SHP77 treated with DMSO at 0.1 percent for 48 hours (cell line): Measurements from ENCODE around the gene GATB.
A peak's percentile ranks its signal among the peaks of the same experiment; 100 is the strongest.

Experiments
- DNase-seq: peaks from one replicate; lab custom pipeline; 2025; lab: John Stamatoyannopoulos, UW

GATB gene, protein sequence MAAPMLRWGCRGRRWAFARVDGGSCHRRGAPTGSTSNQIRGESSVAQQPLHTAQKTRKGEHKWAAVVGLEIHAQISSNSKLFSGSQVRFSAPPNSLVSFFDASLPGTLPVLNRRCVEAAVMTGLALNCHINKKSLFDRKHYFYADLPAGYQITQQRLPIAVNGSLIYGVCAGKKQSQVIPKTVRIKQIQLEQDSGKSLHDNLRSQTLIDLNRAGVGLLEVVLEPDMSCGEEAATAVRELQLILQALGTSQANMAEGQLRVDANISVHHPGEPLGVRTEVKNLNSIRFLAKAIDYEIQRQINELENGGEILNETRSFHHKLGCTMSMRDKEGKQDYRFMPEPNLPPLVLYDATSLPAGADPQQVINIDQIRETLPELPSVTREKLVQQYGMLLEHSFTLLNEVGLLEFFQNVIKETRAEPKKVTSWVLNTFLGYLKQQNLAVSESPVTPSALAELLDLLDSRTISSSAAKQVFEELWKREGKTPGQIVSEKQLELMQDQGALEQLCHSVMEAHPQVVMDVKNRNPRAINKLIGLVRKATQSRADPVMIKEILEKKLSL

DNA sequence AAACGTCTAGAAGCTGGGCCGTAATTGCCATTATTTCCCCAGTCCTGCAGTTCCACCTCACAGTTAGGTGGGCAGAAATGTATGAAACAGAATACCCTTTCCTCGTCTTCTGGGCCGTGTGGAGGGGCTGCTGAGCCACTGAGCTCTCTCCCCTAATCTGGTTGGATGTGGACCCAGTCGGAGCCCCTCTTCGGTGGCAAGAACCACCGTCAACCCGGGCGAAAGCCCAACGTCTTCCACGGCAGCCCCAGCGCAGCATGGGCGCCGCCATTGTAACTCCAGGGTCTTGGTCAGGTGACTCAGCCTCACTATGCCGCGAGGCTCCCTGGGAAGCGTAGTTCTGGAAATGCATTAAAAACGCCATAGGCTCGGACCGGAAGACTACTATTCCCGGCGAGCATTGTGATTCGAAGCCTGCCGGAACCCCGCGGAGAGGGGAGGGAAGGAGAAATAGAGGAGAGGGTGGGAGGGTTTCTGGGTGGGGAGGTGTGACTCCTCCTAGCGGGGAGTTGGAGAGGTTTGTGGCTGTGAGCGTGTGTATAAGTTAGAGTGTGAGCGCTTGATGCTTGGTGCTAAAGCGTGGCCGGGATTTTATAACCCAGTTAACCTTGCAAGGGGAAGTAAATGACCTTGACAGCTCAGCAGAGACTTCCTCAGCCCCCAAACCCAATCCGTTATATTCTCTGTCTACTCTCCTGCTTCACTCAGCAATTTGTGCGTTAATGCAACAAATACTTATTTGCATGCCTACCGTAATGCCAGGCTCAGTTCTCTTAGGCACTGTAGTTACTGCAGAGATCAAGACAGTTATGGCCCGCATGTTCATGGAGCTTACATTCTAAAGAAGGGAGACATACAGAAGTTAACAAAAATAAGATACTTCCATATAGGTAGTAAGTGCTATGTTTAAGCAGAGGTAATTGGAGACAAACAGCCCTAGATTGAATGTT, at the start of gene GATB:
GATB (minus strand) TSS at position 296 of the 950 bp plus-strand sequence; CDS start at position 271, 25 bp downstream.
- peak; percentile 65 for DNase-seq

DNA sequence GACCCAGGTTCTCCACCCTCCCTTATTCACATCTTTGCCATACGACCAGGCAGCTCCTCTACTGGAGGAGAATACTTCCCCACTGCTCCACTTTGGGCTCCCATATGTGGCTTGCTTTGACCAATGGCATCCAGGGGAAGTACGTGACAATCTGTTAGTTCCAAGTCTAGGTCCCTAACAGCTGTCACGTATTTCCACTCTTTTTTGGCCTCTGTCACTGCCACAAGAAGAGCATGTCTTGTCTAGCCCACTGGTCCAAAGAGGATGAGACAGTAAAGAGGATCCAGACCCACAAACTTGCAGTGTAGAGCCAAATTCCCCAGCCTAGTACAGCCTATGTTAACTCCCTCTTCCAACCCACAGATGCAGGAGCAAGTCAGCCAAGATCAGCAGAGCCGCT, 49.7 kb upstream of the GATB start:
- DNase-seq: no peak

DNA sequence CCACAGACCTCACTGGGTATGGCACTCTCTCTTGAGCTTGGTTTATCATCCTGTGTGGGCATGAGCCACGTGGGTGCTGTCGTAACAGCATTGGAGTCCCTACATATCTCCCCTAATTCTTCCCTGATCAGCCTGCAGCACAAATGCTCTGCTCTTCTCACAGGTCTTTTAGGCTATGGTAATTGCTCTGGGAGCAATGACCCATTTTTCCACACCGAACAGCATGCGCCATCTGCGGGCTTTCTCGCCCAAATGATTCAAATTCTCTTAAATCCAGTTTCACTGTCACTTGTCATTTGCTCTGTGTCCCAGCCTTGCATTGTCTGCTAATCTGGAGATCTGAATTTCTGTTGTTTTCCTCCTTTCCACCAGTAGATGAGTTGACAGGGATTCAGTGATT, 48.9 kb upstream of the GATB start:
- DNase-seq: no peak

DNA sequence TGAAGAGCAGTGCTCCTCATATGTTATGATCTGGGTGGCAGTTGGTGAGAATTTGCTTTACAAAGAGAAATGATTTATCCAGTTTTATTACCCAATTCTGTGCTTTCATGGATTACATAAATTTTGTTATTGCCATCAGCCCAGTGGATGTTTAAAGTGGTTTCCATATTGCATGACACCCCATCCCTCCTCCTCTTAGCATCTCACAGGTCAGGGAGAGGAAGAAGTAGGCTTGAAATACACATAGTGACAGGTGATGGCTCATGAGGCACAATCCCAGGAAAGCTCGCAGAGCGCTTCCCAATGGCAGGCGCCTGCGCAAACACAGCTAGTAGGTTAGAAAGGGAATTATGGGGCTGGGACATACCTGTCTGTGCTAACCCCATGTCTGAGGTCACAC, 47.7 kb upstream of the GATB start:
- no peak for DNase-seq

DNA sequence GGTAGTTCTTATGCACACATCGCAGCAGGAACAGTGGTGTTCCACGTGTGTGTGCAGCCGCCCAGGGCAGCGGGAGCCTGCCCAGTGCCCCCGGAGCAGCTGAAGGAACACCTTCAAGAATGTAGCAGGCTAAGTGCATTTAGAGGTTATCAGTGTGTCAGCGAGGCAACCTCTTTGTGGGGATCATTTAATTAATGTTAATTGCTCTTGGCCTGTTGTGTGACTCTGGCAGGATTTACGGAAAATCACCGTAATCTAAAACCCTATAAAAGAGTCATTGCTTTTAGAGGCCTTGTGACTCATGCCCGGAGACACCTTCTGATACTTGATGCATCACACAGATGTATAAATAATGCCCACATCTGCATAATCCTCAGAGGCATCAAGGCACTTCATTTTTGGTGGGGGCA, 47.3 kb upstream of the GATB start:
- DNase-seq: no peak

DNA sequence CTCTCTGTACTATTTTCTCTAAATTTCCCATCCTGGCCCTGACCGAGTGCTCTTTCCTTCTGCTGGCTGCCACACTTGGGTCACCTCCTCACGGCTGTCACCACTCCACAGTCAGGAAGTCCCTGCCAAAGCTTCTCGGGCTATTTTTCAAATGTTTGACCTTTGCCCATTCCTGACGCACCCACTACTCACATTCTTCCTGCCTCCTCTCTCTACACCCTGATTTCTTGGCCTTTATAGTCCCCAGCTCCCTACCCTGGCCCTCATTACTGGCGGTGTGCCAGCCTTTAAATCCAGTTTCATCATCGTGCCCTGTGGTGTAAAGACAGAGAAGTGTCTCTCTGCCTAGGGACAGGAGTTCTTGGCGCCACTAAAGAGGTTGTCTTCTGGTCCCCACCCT, 46.4 kb upstream of the GATB start:
- no peak for DNase-seq

DNA sequence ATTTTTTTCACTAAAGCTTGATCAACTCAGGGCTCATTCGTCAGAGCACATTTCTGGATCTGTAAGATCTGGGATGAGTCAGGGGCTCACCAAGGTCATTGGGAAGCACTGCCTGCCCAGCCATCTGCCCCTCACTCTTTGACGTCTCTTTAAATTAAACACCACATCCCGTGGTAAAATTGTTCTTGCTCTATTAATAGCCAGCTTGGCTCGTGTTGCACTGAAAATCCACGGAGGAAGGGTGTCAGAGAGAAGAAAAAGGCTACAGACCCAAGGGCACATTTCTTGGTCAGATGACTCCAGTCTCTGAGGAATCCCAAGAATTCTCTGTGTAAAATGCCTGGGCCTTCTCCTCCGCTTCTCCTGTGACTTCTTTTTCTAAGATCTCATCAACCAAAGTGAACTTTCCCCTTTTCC, 45.7 kb upstream of the GATB start:
- DNase-seq: no peak

DNA sequence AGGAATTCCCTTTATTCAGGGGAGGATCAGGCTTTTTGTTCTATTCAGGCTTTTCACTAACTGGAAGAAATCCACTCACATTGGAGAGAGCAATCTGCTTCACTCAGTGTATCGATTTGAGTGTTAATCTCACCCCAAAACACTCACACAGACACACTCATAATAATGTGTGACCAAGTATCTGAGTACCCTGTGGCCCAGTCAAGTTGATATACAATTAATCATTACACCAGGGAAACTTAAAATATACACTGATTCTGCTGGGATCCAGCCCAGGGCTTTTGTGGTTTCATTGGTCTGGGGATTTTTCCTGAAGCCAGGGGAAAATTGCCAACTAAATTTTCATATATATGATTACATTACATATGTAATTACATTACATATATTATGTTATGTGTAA, 44.0 kb upstream of the GATB start:
- DNase-seq: no peak

DNA sequence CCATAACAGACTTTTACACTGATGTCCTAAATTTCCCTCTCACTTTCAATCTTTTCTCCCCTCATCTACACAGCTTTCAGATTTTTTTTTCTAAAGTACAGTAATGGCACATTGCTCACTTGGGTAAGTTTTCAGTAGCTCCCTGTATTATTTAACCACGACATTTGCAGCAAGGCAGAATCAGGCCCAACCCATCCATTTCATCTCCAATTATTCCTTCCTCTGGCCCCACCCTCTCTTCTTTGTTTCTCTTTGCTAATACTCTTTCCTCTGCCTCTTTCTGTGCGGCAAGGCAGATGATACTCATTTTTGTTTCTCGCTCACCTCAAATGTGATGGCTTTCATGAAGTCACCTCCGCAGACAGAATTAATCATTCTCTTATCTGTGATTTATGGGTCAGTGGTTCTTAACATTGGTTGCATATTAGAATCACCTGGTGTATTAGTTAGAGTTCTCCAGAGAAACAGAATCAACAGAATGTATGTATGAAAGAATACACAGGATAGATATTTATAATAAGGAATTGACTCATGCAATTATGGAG, 43.4 kb upstream of the GATB start:
- DNase-seq: no peak

DNA sequence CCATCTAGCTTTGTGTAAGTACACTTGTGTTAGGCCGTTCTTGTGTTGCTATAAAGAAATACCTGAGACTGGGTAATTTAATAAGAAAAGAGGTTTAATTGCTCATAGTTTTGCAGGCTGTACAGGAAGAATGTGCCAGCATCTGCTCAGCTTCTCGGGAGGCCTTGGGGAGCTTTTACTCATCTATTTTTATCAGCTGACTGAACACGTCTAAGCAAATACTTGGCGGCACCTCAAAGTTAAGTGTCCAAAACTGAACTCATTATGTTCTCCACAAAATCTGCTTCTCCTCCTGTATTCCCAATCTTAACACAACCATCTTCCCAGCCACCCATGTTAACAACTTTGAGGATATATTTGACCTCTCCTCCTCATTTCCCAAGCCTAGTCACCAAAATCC, 42.4 kb upstream of the GATB start:
- no peak for DNase-seq

DNA sequence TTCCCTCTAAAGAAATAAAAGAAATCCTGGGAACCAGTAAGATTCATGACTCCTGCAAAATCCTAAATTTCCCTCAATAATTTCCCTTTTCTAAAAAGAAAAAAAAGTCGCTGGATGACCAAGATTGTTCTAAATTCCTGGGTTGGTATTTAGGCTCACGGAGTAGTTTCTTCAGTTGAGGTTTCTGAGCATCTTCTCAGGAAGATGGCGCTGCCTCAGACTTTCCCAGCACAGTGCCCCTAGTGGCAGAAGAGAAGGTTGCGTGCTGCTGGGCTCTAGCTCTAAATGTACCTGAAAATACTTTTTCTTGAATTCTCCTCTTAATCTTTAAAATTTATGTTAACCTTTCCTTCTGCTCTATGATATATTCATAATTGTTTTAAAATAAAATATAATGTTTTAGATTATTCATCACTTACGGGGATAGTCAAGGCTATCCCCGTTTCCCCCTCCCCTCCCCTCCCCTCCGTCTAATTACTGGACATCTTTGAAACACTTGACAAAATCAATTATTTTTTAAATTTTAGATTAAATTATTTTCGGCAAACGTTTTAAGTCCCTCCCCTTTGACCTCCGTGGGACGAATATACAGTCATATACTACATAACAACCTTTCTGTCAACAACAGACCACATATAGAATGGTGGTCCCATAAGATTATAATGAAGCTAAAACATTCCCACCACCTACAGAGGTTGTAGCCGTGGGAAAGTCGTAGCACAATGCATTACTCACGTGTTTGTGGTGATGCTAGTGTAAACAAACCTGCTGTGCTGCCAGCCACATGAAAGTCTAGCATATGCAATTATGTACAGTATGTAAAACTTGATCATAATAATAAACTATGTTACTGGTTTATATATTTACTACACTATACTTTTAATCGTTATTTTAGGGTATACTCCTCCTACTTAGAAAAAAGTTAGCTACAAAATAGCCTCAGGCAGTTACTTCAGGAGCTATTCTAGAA, 41.0 kb upstream of the GATB start:
- DNase-seq: no peak

DNA sequence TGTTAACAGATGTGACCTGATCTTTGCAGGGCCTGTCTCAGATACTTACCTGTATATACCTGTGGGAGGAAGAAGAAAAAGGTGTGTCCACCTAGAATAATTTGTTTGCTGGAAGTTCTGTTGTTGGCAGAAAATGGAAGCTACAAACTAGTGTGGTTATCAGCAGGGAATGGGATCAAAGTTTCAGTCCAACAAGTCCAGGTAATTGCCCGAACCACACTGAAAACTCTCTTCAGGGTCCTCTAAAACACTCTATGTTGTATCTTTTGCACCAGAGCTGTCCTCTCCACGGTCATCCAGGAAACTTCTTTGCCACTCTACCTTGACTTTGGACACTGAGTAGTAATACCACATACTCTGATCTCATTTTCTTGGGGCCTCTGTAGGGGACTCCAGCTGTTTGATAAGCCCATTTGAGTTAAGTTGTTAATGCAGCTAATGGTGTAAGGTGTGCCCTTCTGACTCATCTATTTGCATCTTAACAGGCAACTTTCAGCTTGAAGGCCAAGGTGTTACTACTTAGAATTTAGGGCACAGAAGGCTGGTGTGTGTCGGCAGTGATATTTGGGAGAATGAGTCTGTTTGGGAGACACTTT, 38.7 kb upstream of the GATB start:
- DNase-seq: no peak

DNA sequence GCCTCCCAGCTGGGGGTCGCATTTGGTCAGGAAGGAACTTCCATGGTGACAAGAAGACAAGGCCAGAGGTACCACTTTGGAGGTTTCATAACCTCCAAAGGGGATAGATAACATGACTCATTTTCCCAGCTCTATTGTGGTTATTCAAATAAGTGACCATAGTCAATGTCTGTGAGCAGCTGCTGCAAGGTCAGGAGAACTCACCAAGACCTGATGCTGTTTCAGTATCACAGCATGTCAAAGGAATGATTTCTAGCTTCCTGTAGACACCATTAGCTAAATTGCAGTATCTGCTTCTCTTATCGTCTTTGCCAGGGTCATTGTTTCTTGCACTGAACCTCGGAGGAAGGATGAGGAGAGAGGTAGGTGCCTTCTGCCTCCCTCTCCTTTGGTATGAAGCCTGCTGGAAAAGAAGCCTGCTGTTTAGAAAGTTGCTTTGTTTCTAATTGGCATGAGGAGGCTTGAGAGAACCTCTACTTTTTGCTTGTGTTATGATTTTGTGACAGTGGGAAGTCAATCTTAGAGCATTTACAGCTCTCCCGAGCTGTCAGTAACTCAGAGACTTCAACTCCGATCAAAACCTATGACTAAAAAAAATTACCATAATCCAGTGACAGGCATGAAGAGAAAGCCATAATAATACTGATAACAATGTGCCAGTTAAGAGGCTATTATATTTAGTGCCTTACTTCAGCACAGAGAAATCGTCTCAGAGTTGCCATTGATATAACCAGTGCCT, 38.0 kb upstream of the GATB start:
- DNase-seq: no peak

DNA sequence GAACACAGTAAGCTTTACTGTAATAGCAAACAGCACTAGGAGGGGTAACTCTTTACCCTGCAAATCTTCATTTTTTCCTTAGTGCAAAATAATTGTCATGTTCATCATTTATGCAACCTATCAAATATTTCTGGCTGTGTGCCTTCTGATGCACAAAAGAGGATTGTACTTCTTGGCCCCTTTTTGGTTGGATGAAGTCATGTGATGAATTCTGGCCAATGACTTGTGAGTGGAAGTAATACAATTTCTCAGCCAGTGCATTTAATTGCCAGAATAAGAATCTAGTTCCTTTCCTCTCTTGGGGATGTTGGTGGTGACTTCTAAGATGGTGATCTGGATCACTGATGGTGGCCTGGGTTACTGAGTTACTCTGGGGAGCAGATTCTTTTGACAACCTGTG, 37.0 kb upstream of the GATB start:
- no peak for DNase-seq

DNA sequence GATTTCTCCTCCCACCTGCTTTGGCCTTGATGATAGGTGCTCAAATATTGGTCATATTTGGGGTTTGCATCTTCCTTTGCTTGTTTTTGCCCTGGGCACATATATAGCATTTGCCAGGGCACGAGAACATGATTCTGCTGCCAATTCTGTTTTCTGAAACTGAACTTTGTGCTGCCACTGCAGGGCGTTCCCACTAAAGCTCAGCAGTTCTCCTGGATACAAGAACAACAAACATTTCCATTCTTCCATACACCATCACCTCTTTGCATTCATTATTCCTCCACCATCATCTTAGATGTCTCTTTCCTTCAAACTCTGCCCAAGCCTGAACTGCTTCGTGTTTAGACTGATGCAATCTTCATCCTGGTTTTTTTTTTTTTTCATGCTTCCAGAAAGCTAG, 36.3 kb upstream of the GATB start:
- no peak for DNase-seq

DNA sequence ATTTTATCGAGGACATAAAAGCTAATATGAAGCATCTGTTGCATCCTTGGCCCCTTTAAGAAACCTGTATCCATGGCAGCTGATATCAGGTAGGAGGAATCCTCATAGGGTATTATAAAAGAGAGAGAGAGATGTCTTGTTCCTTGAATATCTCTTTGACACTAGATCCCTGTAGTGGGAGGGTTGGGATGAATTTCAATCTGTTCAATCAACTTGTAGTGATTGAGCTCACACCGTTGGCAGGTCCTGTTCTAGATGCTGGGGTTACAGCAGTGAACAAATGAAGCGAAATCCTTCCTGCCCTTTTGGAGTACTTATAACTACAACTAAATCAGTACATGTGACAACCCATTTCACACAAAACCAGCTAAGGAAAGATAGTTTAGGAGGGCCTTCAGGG, 35.3 kb upstream of the GATB start:
- no peak for DNase-seq

DNA sequence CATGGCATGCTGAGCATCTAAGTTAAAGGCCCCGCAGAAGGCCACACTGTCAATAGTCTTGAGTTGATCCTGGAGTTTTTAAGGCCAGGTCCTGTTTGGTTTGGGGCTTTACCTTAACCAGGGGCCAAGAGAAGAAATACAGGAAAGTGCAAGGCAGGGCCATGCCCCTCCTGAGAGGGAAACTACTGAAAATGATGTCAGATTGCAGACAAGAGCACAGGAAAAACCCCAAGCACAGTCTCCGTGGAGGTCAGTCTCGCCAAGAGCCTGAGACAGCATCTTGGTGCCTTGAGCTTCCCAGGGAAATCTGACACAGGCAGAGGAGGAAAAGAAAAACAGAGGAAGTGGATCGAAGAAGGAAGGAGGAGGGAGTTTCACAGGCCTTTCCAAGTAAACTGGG, 32.2 kb upstream of the GATB start:
- no peak for DNase-seq

DNA sequence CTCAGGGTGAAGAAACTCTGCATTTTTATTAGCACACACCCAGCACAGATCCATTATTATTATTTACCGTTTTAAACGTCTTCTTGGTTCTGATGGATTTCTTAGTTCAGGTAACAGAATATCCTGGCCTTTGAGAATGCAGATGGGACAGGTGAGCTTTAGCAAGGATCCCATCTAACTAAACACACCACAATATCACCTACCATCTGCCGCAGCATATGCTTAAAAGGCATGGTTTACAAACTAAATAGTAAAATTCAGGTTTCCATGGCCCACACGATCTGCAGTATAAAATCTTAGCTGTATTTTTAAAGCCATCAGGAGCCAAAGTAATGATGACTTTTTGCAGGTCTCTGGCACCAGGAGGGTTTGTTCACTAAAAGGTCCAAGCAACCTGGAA, 31.7 kb upstream of the GATB start:
- DNase-seq: no peak

DNA sequence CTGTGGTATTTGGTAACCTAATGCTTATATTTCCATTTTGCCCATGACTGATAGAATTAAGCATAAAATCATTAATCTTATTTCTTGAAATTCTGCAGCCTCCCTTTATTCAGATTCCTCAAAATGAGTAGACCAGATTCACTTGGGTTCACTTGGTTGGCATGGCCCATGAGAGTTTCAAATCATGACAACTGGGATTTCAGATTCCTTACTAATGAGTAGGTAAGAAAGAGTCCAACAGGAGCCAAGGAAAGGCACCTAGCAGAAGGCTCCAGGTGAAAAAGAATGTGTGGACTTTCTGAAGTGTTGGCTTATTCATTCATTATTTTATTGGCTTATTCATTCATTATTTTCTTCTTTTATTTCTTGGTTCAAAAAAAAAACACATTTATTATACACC, 27.2 kb upstream of the GATB start:
- DNase-seq: no peak

DNA sequence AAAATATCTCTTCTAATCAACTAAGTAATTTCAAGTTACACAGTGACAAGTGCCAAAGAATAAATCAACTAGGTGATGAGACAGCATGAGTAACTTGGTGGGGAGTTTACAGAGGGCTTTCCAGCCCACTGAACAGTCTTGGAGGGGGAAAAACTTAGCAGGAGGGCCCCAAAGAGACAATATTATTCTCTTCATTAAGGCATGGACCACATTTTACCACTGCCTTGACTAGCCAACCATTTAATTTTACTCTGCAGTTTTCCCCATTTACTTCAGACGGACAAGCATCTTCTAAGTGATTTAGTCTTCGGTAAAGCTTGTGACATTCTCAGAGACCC, 25.3 kb upstream of the GATB start:
- DNase-seq: no peak
